Erythroblast (primary cell): Measurements from ENCODE around the gene NT5M.

ENCODE experiments used
- GATA1 ChIP-seq: IDR thresholded peaks from 2 replicates; pipeline ENCODE4 v1.6.1; 2011; ENCODE audit warnings: low read depth, mild to moderate bottlenecking, control low read depth, low read length, moderate library complexity
- POLR2A ChIP-seq: IDR thresholded peaks from 2 replicates; pipeline ENCODE4 v1.6.1; 2011; ENCODE audit warnings: mild to moderate bottlenecking, low read length

GRCh38 chr17:17253406-17253805 lies 49.8 kb upstream of the NT5M start:
- TF ChIP-seq POLR2A (no peak), GATA1 (no peak)
